Daoy (cell line): ENCODE measurements around the gene FOXD4. TPM values are rescaled to one million over a fixed set of nuclear protein-coding genes. Genes with fewer than 3 reads are reported as not detected.
"Not testable (repeated sequence)": the region's sequence is repeated elsewhere in the genome, so short reads cannot be mapped to it uniquely, and the experiment has no call there.

Source experiments
- DNase-seq: peaks from one replicate; pipeline ENCODE4 v3.0.0-alpha.2; 2015; ENCODE audit warnings: low read depth
- total RNA-seq: library from RNA; depleted of rRNA; stranded (reverse); fragments of >200 nt; shearing (Covaris generic); gene quantifications from 2 replicates; pipeline ENCODE4 v1.2.3, GENCODE V29; 2014; rRNA removed

Gene FOXD4
- total RNA-seq, 1 experiment from 2014 or later: 0.91 TPM

- DNase-seq: not testable (repeated sequence)
Observed at GRCh38 chr9:93909-94308, 24.3 kb downstream of the FOXD4 start.

- not testable (repeated sequence) for DNase-seq
Observed at GRCh38 chr9:90851-91250, 27.4 kb downstream of the FOXD4 start.

- DNase-seq: not testable (repeated sequence)
Observed at GRCh38 chr9:88396-89037, 29.7 kb downstream of the FOXD4 start.

- DNase-seq: not testable (repeated sequence)
Observed at GRCh38 chr9:87860-88259, 30.4 kb downstream of the FOXD4 start.

- not testable (repeated sequence) for DNase-seq
Observed at GRCh38 chr9:87105-87504, 31.1 kb downstream of the FOXD4 start.

GRCh38 chr9:86697-87096 lies 31.5 kb downstream of the FOXD4 start:
- DNase-seq: not testable (repeated sequence)

- not testable (repeated sequence) for DNase-seq
Observed at GRCh38 chr9:82932-83689, 35.1 kb downstream of the FOXD4 start.

- not testable (repeated sequence) for DNase-seq
Observed at GRCh38 chr9:78333-78732, 39.9 kb downstream of the FOXD4 start.

GRCh38 chr9:76389-76788 lies 41.8 kb downstream of the FOXD4 start:
- not testable (repeated sequence) for DNase-seq

- not testable (repeated sequence) for DNase-seq
Observed at GRCh38 chr9:73900-74525, 44.2 kb downstream of the FOXD4 start.

- peak; percentile 23 for DNase-seq
Observed at GRCh38 chr9:73076-73899, 44.9 kb downstream of the FOXD4 start.

Other genes with a start within 250 kb of the FOXD4 start
- gene WASHC1, start 89.0 kb downstream of the FOXD4 start, total RNA-seq: 3.8 and 8.8 TPM in 2 replicates
- 106 and 157 TPM in 2 replicates for gene ZNG1A, start 60.6 kb upstream of the FOXD4 start, total RNA-seq
- 1.0 and 1.3 TPM in 2 replicates for gene DOCK8, start 96.4 kb upstream of the FOXD4 start, total RNA-seq